Mammary epithelial cell (primary cell): ENCODE measurements around the gene OSBPL5.

Experiments used
- CTCF ChIP-seq, 2 donors: IDR thresholded peaks in 1 of 2; conservative IDR thresholded peaks in 1 of 2; 2 replicates each; pipeline ENCODE4 v1.5.1; 2011 to 2012; ENCODE audit warnings: inconsistent platforms in 2 of 2, low read length in 2 of 2, mild to moderate bottlenecking in 2 of 2, control low read depth in 1 of 2, low read depth in 1 of 2; ENCODE audit not compliant: insufficient read depth in 1 of 2; ENCODE audit errors: extremely low read depth in 1 of 2
- EZH2 ChIP-seq: IDR thresholded peaks from 2 replicates; pipeline ENCODE4 v1.6.1; 2012; ENCODE audit warnings: low read length, inconsistent platforms, borderline replicate concordance

- TF ChIP-seq CTCF (conservative IDR thresholded peaks at IDR 0.05 in 1 of 2, IDR thresholded peaks at IDR 0.05 in 1 of 2; ENCODE audit: extremely low read depth in 1 of 2, insufficient read depth in 1 of 2, low read depth in 1 of 2, low read length in 2 of 2) (no peak), EZH2 (no peak)
Measured at GRCh38 chr11:3161720-3162409, 3.2 kb downstream of the OSBPL5 start.
